ENCODE results near the gene TSPAN5.

Gene TSPAN5

GRCh38 chr4:98568941-98569663 lies 89.3 kb downstream of the TSPAN5 start:
- Histone ChIP-seq H3K9me3 (ENCODE audit: insufficient read depth, low read depth, low read length) (no peaks in the 10 kb centered on the region), H2AFZ (ENCODE audit: low read length) (no peak overlapping the region), H3K36me3 (ENCODE audit: insufficient read depth, low read length) (no peaks in the 10 kb centered on the region), H3K27me3 (ENCODE audit: insufficient read depth, low read length, poor library complexity, severe bottlenecking) (no peaks in the 10 kb centered on the region), H3K4me1 (ENCODE audit: insufficient read depth, low read length, poor library complexity, severe bottlenecking) (peaks cover 16% of the 10 kb centered on the region), H3F3A (ENCODE audit: low read depth) (no peaks in the 10 kb centered on the region), H3K9me2 (replicated peaks; ENCODE audit: low read depth, low read length) (no peaks in the 10 kb centered on the region), H3K4me2 (ENCODE audit: low read depth, low read length, poor library complexity, severe bottlenecking) (no peak overlapping the region), H3K79me2 (ENCODE audit: insufficient read depth, low read length) (0 out of 2 replicates have a peak, but pooled peaks cover 2% of the 10 kb centered on the region), H3K4me3 (ENCODE audit: low read length, poor library complexity, severe bottlenecking) (no peak overlapping the region), H3K9ac (ENCODE audit: low read depth, low read length, poor library complexity, severe bottlenecking) (no peak overlapping the region), H4K20me1 (ENCODE audit: insufficient read depth, low read length, poor library complexity, severe bottlenecking) (no peaks in the 10 kb centered on the region)
- TF ChIP-seq EZH2phosphoT487 (IDR thresholded peaks at IDR 0.05; ENCODE audit: borderline replicate concordance) (no peak), CTCF (conservative IDR thresholded peaks at IDR 0.05; ENCODE audit: low read length) (no peak)

GRCh38 chr4:98567611-98568010 lies 90.8 kb downstream of the TSPAN5 start:
- H3F3A ChIP-seq (ENCODE audit: low read depth): no peaks in the 10 kb centered on the region

GRCh38 chr4:98566361-98567008 lies 91.9 kb downstream of the TSPAN5 start:
- 0 out of 2 replicates have a peak, but pooled peaks cover 2% of the 10 kb centered on the region for H3K79me2 ChIP-seq (ENCODE audit: insufficient read depth, low read length)
- H4K20me1 ChIP-seq (ENCODE audit: insufficient read depth, low read length, poor library complexity, severe bottlenecking): no peaks in the 10 kb centered on the region
- H3K9me3 ChIP-seq (ENCODE audit: insufficient read depth, low read depth, low read length): no peaks in the 10 kb centered on the region
- no peaks in the 10 kb centered on the region for H3K9me2 ChIP-seq (replicated peaks; ENCODE audit: low read depth, low read length)
- peaks cover 25% of the 10 kb centered on the region for H3K4me1 ChIP-seq (ENCODE audit: insufficient read depth, low read length, poor library complexity, severe bottlenecking)
- H2AFZ ChIP-seq (ENCODE audit: low read length): no peak overlapping the region
- H3K27me3 ChIP-seq (ENCODE audit: insufficient read depth, low read length, poor library complexity, severe bottlenecking): no peaks in the 10 kb centered on the region
- no peak overlapping the region for H3K4me3 ChIP-seq (ENCODE audit: low read length, poor library complexity, severe bottlenecking)
- H3K36me3 ChIP-seq (ENCODE audit: insufficient read depth, low read length): no peaks in the 10 kb centered on the region
- H3F3A ChIP-seq (ENCODE audit: low read depth): no peaks in the 10 kb centered on the region
- H3K4me2 ChIP-seq (ENCODE audit: low read depth, low read length, poor library complexity, severe bottlenecking): no peak overlapping the region
- TF ChIP-seq CTCF (conservative IDR thresholded peaks at IDR 0.05; ENCODE audit: low read length) (no peak), EZH2phosphoT487 (IDR thresholded peaks at IDR 0.05; ENCODE audit: borderline replicate concordance) (no peak)
- H3K9ac ChIP-seq (ENCODE audit: low read depth, low read length, poor library complexity, severe bottlenecking): no peak overlapping the region

More at GRCh38 chr4:98567611-98568010, 90.8 kb downstream of the TSPAN5 start:
- no peak overlapping the region for H2AFZ ChIP-seq (ENCODE audit: low read length)
- no peaks in the 10 kb centered on the region for H3K36me3 ChIP-seq (ENCODE audit: insufficient read depth, low read length)
- H3K27me3 ChIP-seq (ENCODE audit: insufficient read depth, low read length, poor library complexity, severe bottlenecking): no peaks in the 10 kb centered on the region
- no peaks in the 10 kb centered on the region for H3K9me3 ChIP-seq (ENCODE audit: insufficient read depth, low read depth, low read length)
- H3K4me2 ChIP-seq (ENCODE audit: low read depth, low read length, poor library complexity, severe bottlenecking): no peak overlapping the region
- no peaks in the 10 kb centered on the region for H4K20me1 ChIP-seq (ENCODE audit: insufficient read depth, low read length, poor library complexity, severe bottlenecking)
- peaks cover 26% of the 10 kb centered on the region for H3K4me1 ChIP-seq (ENCODE audit: insufficient read depth, low read length, poor library complexity, severe bottlenecking)
- TF ChIP-seq EZH2phosphoT487 (IDR thresholded peaks at IDR 0.05; ENCODE audit: borderline replicate concordance): no peak
- no peak for TF ChIP-seq CTCF (conservative IDR thresholded peaks at IDR 0.05; ENCODE audit: low read length)
- no peaks in the 10 kb centered on the region for H3K9me2 ChIP-seq (replicated peaks; ENCODE audit: low read depth, low read length)
- H3K9ac ChIP-seq (ENCODE audit: low read depth, low read length, poor library complexity, severe bottlenecking): no peak overlapping the region
- H3K79me2 ChIP-seq (ENCODE audit: insufficient read depth, low read length): 0 out of 2 replicates have a peak, but pooled peaks cover 2% of the 10 kb centered on the region
- no peak overlapping the region for H3K4me3 ChIP-seq (ENCODE audit: low read length, poor library complexity, severe bottlenecking)
